AG09309 (cell line): ENCODE data around the gene CAMKK1.

Experiments
- DNase-seq: peaks from one replicate; pipeline ENCODE4 v3.0.0-alpha.2; 2010; ENCODE audit warnings: low read depth
- H3K4me3 ChIP-seq: 2 replicates; pipeline ENCODE4 v1.5.1; 2011; ENCODE audit warnings: mild to moderate bottlenecking, low read depth, low read length, moderate library complexity; ENCODE audit not compliant: control insufficient read depth
- CTCF ChIP-seq: IDR thresholded peaks from 2 replicates; pipeline ENCODE4 v1.5.1; 2011; ENCODE audit warnings: mild to moderate bottlenecking, low read depth, low read length, inconsistent platforms; ENCODE audit not compliant: insufficient read depth, control insufficient read depth; ENCODE audit errors: missing control alignments

CAMKK1 gene

GRCh38 chr17:3896968-3897235 is 4.0 kb upstream of the CAMKK1 start:
- no peak for TF ChIP-seq CTCF
- DNase-seq: no peak
- no peak overlapping the region for H3K4me3 ChIP-seq

- TF ChIP-seq CTCF: no peak
- H3K4me3 ChIP-seq: no peak overlapping the region
- DNase-seq: no peak
These were observed 3.5 kb upstream of the CAMKK1 start for GRCh38 chr17:3896108-3896967.

- no peak for TF ChIP-seq CTCF
- no peak overlapping the region for H3K4me3 ChIP-seq
- no peak for DNase-seq
These were observed 2.5 kb upstream of the CAMKK1 start for GRCh38 chr17:3895354-3895753.

GRCh38 chr17:3894911-3895343 is 2.1 kb upstream of the CAMKK1 start:
- no peak overlapping the region for H3K4me3 ChIP-seq
- no peak for DNase-seq
- TF ChIP-seq CTCF: no peak

- no peak for TF ChIP-seq CTCF
- DNase-seq: no peak
- no peak overlapping the region for H3K4me3 ChIP-seq
These were observed 1.3 kb upstream of the CAMKK1 start for GRCh38 chr17:3894188-3894587.

GRCh38 chr17:3893720-3894116 is 865 bp upstream of the CAMKK1 start:
- no peak overlapping the region for H3K4me3 ChIP-seq
- no peak for TF ChIP-seq CTCF
- no peak for DNase-seq
